ENCODE measurements around the gene FASTK. TPM values are rescaled to one million over a fixed set of nuclear protein-coding genes. Genes with fewer than 3 reads are reported as not detected.
"Not testable (repeated sequence)": the region's sequence is repeated elsewhere in the genome, so short reads cannot be mapped to it uniquely, and the experiment has no call there.

Gene FASTK
- total and polyA plus RNA-seq, 12 donors, result 65.0 to 246 (median 77.1) TPM

GRCh38 chr7:151028131-151028947 lies 52.3 kb downstream of the FASTK start, which contains the start of gene ABCB8:
TSS of gene ABCB8 (plus strand) at chr7:151028450. CDS start at chr7:151028516, 66 bp downstream.
- ATAC-seq, result peak; percentile 94 to 98 (median 96)
- H3K4me3 ChIP-seq, result peak within 1 kb of the TSS; percentile 29 to 84 (median 74)
- H3K27me3 ChIP-seq, result peaks cover 0 to 3% (median 0%) of the 10 kb centered on the region in 7 donors
- peaks cover 0 to 19% (median 0%) of the 10 kb centered on the region in 9 donors for H3K36me3 ChIP-seq
- intact Hi-C loops (cut with DNase I), result loop anchor here in 6 of 10 donors (1.0 to 5.0 kb wide), 7 partner anchors 30 to 84 kb away; partner anchors contain the start of genes SLC4A2 (in 2 of the 6) and AGAP3 (in 1 of the 6)
- 1% methylated on average over 53 of the region's 53 CpGs for WGBS, 2 donors
- peak; percentile 95 to 100 for DNase-seq
- no peaks in the 10 kb centered on the region for H3K9me3 ChIP-seq
- H3K27ac ChIP-seq, result peak within 1 kb of the TSS; percentile 36 to 91 (median 82)
- peaks cover 3 to 21% (median 14%) of the 10 kb centered on the region in 9 donors for H3K4me1 ChIP-seq
- peak in 8 of 9 donors; percentile 39 to 82 (median 64) for TF ChIP-seq CTCF (IDR thresholded peaks at IDR 0.05)

- H3K4me1 ChIP-seq, result peaks cover 3 to 21% (median 14%) of the 10 kb centered on the region in 9 donors
- not testable (repeated sequence) for H3K27me3 ChIP-seq, ATAC-seq, H3K9me3 ChIP-seq, DNase-seq
- H3K4me3 ChIP-seq, result peak overlapping the region in 9 of 10 donors; percentile 57 to 84 (median 77)
- WGBS, 2 donors, result 6 to 9% methylated on average over 16 of the region's 16 CpGs
- intact Hi-C loops (cut with DNase I), result loop anchor here in 6 of 10 donors (1.0 to 5.0 kb wide), 7 partner anchors 31 to 85 kb away; partner anchors contain the start of genes SLC4A2 (in 2 of the 6) and AGAP3 (in 1 of the 6)
- peaks cover 0 to 15% (median 0%) of the 10 kb centered on the region in 9 donors for H3K36me3 ChIP-seq
- H3K27ac ChIP-seq, result peak overlapping the region in 9 of 10 donors; percentile 42 to 91 (median 81)
Measured at GRCh38 chr7:151027728-151028130, 52.9 kb downstream of the FASTK start.

- not testable (repeated sequence) for DNase-seq, ATAC-seq, H3K9me3 ChIP-seq, H3K36me3 ChIP-seq, H3K27me3 ChIP-seq
- WGBS, 2 donors, result 39 to 46% methylated on average over 19 of the region's 19 CpGs
- H3K4me3 ChIP-seq, result peak overlapping the region in 5 of 10 donors; percentile 68 to 84 (median 79)
- peak overlapping the region in 3 of 10 donors; percentile 75 to 84 (median 83) for H3K27ac ChIP-seq
- H3K4me1 ChIP-seq, result peaks cover 3 to 21% (median 14%) of the 10 kb centered on the region in 9 donors
- intact Hi-C loops (cut with DNase I), result loop anchor here in 3 of 10 donors (5.0 kb wide), 2 partner anchors 65 to 85 kb away; no protein-coding TSS in a partner anchor
Measured at GRCh38 chr7:151026771-151027727, 53.6 kb downstream of the FASTK start.

Other genes starting within 250 kb of the FASTK start
- 1 to 10 TPM in 1 of 10 donors, under 1 TPM in 7, not detected in 2; 0.09 to 1.2 (median 0.37) TPM for gene AOC1, start 228.3 kb downstream of the FASTK start, total RNA-seq
- gene AOC1, start 228.3 kb downstream of the FASTK start, polyA plus RNA-seq, result under 1 TPM in 1 of 2 donors, not detected in 1; 0.04 TPM
- 100 to 1,000 TPM in 1 of 10 donors, 10 to 100 TPM in 9; 63.2 to 126 (median 78.4) TPM for gene KCNH2, start 102.5 kb downstream of the FASTK start, total RNA-seq
- 10 to 100 TPM; 50.2 to 99.9 TPM for gene KCNH2, start 102.5 kb downstream of the FASTK start, polyA plus RNA-seq
- 10 to 100 TPM in 9 of 10 donors, 1 to 10 TPM in 1; 10.0 to 53.3 (median 13.3) TPM for gene NOS3, start 89.8 kb downstream of the FASTK start, total RNA-seq
- 10 to 100 TPM; 11.1 to 25.5 TPM for gene NOS3, start 89.8 kb downstream of the FASTK start, polyA plus RNA-seq
- gene ATG9B, start 56.3 kb downstream of the FASTK start, total RNA-seq, result under 1 TPM in 3 of 10 donors, not detected in 7; 0.09 to 0.39 (median 0.10) TPM
- under 1 TPM; 0.45 to 0.59 TPM for gene ATG9B, start 56.3 kb downstream of the FASTK start, polyA plus RNA-seq
- gene ABCB8, start 52.4 kb downstream of the FASTK start, total RNA-seq, result 10 to 100 TPM; 20.9 to 32.4 (median 24.6) TPM
- gene ABCB8, start 52.4 kb downstream of the FASTK start, polyA plus RNA-seq, result 10 to 100 TPM; 16.7 to 42.2 TPM
- gene ASIC3, start 32.3 kb downstream of the FASTK start, total RNA-seq, result 10 to 100 TPM in 1 of 10 donors, 1 to 10 TPM in 9; 3.2 to 12.5 (median 5.6) TPM
- 10 to 100 TPM in 1 of 2 donors, 1 to 10 TPM in 1; 3.7 to 38.8 TPM for gene ASIC3, start 32.3 kb downstream of the FASTK start, polyA plus RNA-seq
- gene CDK5, start 22.9 kb downstream of the FASTK start, total RNA-seq, result 10 to 100 TPM in 1 of 10 donors, 1 to 10 TPM in 9; 5.2 to 11.3 (median 7.8) TPM
- gene CDK5, start 22.9 kb downstream of the FASTK start, polyA plus RNA-seq, result 1 to 10 TPM; 5.0 to 7.7 TPM
- gene SLC4A2, start 21.2 kb downstream of the FASTK start, total RNA-seq, result 10 to 100 TPM; 36.0 to 80.5 (median 47.6) TPM
- 100 to 1,000 TPM; 101 to 109 TPM for gene SLC4A2, start 21.2 kb downstream of the FASTK start, polyA plus RNA-seq
- gene TMUB1, start 2.7 kb upstream of the FASTK start, total RNA-seq, result 10 to 100 TPM; 18.5 to 40.3 (median 23.4) TPM
- gene TMUB1, start 2.7 kb upstream of the FASTK start, polyA plus RNA-seq, result 10 to 100 TPM; 79.4 to 88.2 TPM
- gene AGAP3, start 5.7 kb upstream of the FASTK start, total RNA-seq, result 10 to 100 TPM; 40.5 to 93.4 (median 50.3) TPM
- 10 to 100 TPM; 40.2 to 67.5 TPM for gene AGAP3, start 5.7 kb upstream of the FASTK start, polyA plus RNA-seq
- gene GBX1, start 86.9 kb upstream of the FASTK start, total RNA-seq, result 1 to 10 TPM in 2 of 10 donors, under 1 TPM in 5, not detected in 3; 0.30 to 2.0 (median 0.93) TPM
- gene GBX1, start 86.9 kb upstream of the FASTK start, polyA plus RNA-seq, result 1 to 10 TPM in 1 of 2 donors, under 1 TPM in 1; 0.04 to 1.0 TPM
- gene ASB10, start 106.4 kb upstream of the FASTK start, total RNA-seq, result 10 to 100 TPM; 17.5 to 44.6 (median 29.1) TPM
- gene ASB10, start 106.4 kb upstream of the FASTK start, polyA plus RNA-seq, result 10 to 100 TPM in 1 of 2 donors, 1 to 10 TPM in 1; 7.2 to 63.4 TPM
- not detected for gene H2BK1, start 129.7 kb upstream of the FASTK start, total RNA-seq
- not detected for gene H2BK1, start 129.7 kb upstream of the FASTK start, polyA plus RNA-seq
- 10 to 100 TPM; 25.2 to 33.8 (median 29.5) TPM for gene ABCF2, start 146.4 kb upstream of the FASTK start, total RNA-seq
- 10 to 100 TPM; 13.0 to 35.2 TPM for gene ABCF2, start 146.4 kb upstream of the FASTK start, polyA plus RNA-seq
- 10 to 100 TPM; 12.1 to 22.4 (median 17.4) TPM for gene CHPF2, start 151.7 kb upstream of the FASTK start, total RNA-seq
- gene CHPF2, start 151.7 kb upstream of the FASTK start, polyA plus RNA-seq, result 10 to 100 TPM; 19.2 to 20.9 TPM
- 100 to 1,000 TPM in 5 of 10 donors, 10 to 100 TPM in 5; 78.0 to 119 (median 97.6) TPM for gene SMARCD3, start 167.9 kb upstream of the FASTK start, total RNA-seq
- 100 to 1,000 TPM in 1 of 2 donors, 10 to 100 TPM in 1; 77.7 to 175 TPM for gene SMARCD3, start 167.9 kb upstream of the FASTK start, polyA plus RNA-seq